Astrocyte (in vitro differentiated cells and primary cell): ENCODE results near the gene SLC10A6.

Experiments used
- EZH2 ChIP-seq: IDR thresholded peaks from 2 replicates; pipeline ENCODE4 v1.6.1; 2012; ENCODE audit warnings: mild to moderate bottlenecking, low read length, inconsistent platforms; ENCODE audit not compliant: insufficient read depth
- TF ChIP-seq, protein P1 (sequence below): IDR thresholded peaks from 2 replicates; pipeline ENCODE4 v1.5.1; 2011; ENCODE audit warnings: low read depth, mild to moderate bottlenecking, inconsistent platforms, low read length, moderate library complexity; ENCODE audit not compliant: insufficient read depth

DNA sequence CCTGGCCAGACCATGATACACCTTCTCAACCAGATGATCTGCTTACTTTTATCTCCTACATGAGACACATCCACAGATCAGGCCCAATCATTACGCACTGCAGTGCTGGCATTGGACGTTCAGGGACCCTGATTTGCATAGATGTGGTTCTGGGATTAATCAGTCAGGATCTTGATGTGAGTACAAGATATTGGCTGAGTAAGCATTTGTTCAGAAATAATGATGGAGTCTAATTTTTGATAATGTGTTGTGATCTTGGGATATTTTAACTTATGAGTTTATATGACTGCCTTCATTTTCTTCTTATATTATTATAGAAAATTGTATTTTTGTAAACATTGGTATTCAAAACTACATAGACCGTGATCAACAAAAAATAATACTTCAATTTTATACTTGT, 39.4 kb downstream of the SLC10A6 start:
- TF ChIP-seq, protein P1, sequence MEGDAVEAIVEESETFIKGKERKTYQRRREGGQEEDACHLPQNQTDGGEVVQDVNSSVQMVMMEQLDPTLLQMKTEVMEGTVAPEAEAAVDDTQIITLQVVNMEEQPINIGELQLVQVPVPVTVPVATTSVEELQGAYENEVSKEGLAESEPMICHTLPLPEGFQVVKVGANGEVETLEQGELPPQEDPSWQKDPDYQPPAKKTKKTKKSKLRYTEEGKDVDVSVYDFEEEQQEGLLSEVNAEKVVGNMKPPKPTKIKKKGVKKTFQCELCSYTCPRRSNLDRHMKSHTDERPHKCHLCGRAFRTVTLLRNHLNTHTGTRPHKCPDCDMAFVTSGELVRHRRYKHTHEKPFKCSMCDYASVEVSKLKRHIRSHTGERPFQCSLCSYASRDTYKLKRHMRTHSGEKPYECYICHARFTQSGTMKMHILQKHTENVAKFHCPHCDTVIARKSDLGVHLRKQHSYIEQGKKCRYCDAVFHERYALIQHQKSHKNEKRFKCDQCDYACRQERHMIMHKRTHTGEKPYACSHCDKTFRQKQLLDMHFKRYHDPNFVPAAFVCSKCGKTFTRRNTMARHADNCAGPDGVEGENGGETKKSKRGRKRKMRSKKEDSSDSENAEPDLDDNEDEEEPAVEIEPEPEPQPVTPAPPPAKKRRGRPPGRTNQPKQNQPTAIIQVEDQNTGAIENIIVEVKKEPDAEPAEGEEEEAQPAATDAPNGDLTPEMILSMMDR: no peak
- TF ChIP-seq EZH2: no peak
